Mesodermal cell (in vitro differentiated cells): ENCODE data around the gene ZC3H7A.

ENCODE experiments used
- H3K27ac ChIP-seq: 2 replicates; pipeline ENCODE4 v1.7.0; 2013; ENCODE audit warnings: mild to moderate bottlenecking, low read depth, low read length, moderate library complexity; ENCODE audit not compliant: severe bottlenecking
- H3K36me3 ChIP-seq: 2 replicates; pipeline ENCODE4 v1.7.1; 2013; ENCODE audit warnings: mild to moderate bottlenecking, low read length, moderate library complexity; ENCODE audit not compliant: control insufficient read depth, insufficient read depth
- H3K4me1 ChIP-seq: one replicate; pipeline ENCODE4 v1.7.1; 2013; ENCODE audit warnings: mild to moderate bottlenecking, low read length; ENCODE audit not compliant: insufficient read depth, control insufficient read depth, poor library complexity, severe bottlenecking
- H3K4me3 ChIP-seq: 2 replicates; pipeline ENCODE4 v1.7.0; 2013; ENCODE audit warnings: low read length, control low read depth, mild to moderate bottlenecking; ENCODE audit not compliant: insufficient read depth, poor library complexity, severe bottlenecking; ENCODE audit errors: extremely low read depth
- H3K9me3 ChIP-seq: 2 replicates; pipeline ENCODE4 v1.7.1; 2013; ENCODE audit warnings: mild to moderate bottlenecking, low read length, moderate library complexity; ENCODE audit not compliant: control insufficient read depth
- WGBS, 2 experiments: methylation state at CpG; one replicate each; pipeline ENCODE4 v1.1.5; 2013; ENCODE audit warnings: missing lambda C conversion rate in 2 of 2; ENCODE audit not compliant: insufficient coverage in 2 of 2; 5-methylcytosine and 5-hydroxymethylcytosine counted together

Gene ZC3H7A

DNA sequence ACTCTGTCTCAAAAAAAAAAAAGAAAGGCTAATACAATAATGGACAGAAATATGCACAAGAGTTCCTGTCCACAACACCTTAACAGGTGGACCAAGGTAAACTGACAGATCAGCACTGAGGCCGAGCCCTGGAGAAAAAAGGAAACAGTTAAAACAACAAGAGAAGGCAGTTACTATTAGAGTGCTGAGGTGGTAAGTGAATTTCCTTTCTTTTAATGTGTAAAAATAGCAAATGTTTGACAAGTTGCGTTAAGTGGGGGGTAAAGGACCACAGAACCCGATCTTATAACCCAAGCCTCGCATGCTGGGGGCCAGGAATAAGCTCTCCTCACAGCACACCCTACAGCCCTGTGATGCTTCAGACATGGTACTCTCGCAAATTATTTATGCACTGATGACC is 79.2 kb downstream of the ZC3H7A start:
- 40 to 75% methylated on average over 2 to 5 of the region's 5 CpGs for WGBS, 2 experiments
- H3K27ac ChIP-seq, result no peak overlapping the region
- H3K4me3 ChIP-seq, result no peak overlapping the region
- no peaks in the 10 kb centered on the region for H3K4me1 ChIP-seq
- peaks cover 60% of the 10 kb centered on the region for H3K36me3 ChIP-seq
- H3K9me3 ChIP-seq, result no peaks in the 10 kb centered on the region

DNA sequence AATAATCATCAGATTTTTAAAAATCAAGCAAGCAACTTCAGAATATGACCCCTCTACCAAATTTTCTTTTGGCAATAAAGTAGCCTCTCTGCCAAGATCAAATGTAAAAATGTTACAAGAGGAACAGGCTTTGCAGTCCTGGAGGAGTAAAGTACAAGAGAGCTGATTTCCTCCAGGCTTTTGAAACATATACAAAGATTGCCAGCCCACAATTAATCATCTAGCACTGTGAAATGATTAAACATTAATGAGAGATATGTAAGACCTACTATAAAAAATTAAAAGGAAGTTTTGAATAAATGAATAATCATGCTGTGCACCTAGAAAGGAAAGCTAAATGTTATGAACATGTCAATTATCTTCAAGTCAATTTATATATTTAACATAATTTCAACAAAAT is 80.7 kb downstream of the ZC3H7A start:
- no peaks in the 10 kb centered on the region for H3K9me3 ChIP-seq
- H3K4me3 ChIP-seq, result no peak overlapping the region
- no peak overlapping the region for H3K27ac ChIP-seq
- H3K36me3 ChIP-seq, result peaks cover 59% of the 10 kb centered on the region
- H3K4me1 ChIP-seq, result no peaks in the 10 kb centered on the region

DNA sequence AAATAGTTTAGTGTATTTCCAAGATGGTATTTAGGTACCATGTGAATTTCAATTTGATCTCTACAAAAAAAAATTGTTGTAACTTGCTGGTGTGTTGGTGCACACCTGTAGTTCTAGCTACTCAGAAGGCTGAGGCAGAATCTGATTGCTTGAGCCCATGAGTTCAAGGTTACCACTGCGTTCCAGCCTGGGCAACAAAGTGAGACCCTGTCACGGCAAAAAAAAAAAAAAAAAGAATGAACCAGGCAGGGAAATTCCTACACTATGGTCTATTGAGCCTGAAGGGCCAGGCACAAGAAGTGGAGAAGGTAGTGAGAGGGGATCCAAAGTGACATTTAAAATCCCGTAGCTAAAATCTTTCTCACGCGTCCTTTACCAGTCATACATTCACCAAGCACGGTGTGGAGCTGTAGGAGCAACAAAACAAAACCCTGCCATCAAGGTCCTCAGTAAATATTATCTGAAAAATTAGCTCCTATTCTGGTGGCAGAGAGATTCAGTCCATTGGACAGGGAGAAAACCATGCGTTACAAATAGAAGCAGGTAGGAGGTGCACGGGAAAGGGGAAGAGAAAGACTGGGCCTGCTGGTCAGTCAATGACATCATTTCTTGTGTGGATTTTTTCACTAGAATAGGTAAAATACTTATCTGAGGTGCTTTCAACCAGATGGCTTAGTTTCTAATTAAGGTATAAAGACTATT is 81.7 kb downstream of the ZC3H7A start:
- no peaks in the 10 kb centered on the region for H3K9me3 ChIP-seq
- no peak overlapping the region for H3K4me3 ChIP-seq
- H3K27ac ChIP-seq, result no peak overlapping the region
- peaks cover 56% of the 10 kb centered on the region for H3K36me3 ChIP-seq
- no peaks in the 10 kb centered on the region for H3K4me1 ChIP-seq
- 86 to 91% methylated on average over 4 to 5 of the region's 8 CpGs for WGBS, 2 experiments

DNA sequence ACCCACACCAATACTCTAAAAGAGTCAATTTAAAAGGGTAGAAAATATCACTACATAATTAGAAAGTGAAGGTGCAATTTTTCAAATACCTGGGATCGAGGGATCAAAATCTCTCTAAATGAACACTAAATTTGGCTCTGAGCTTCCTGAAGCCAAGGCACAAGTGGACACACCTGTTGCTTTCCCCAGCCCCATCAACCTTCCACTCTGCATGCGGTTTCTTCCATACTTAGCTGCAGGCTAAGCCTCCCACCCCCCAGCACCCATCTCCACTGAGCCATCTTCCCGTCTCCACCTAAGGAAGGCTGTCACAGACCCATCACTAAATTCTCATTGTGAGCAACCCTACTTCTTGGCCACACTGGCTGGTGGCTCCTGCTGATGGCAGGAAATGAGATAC is 84.9 kb downstream of the ZC3H7A start:
- Histone ChIP-seq H3K4me3 (no peak overlapping the region), H3K36me3 (peaks cover 58% of the 10 kb centered on the region), H3K4me1 (no peaks in the 10 kb centered on the region), H3K27ac (no peak overlapping the region), H3K9me3 (no peaks in the 10 kb centered on the region)
- WGBS, 2 experiments, result 100% methylated on average over 2 to 3 of the region's 3 CpGs

DNA sequence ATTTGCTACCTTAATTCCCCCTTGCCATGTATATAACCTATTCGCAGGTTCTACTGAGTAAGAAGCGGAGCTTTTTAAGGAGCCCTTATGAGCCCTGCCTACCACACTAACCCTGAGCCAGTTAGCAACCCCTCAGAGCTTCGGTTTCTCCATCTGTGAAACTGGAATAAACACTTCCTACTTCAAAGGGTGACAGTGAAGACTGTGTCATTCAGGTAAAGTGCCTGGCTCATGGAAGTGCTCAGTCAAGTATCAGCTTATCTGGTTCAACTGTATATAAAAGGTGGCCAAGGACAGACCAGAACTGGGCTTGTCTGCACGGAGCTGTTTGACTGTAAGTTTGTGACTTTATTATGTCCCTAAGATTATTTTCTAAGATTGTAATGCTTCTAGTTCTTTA is 85.4 kb downstream of the ZC3H7A start:
- 93 to 100% methylated on average over 2 of the region's 4 CpGs for WGBS, 2 experiments

DNA sequence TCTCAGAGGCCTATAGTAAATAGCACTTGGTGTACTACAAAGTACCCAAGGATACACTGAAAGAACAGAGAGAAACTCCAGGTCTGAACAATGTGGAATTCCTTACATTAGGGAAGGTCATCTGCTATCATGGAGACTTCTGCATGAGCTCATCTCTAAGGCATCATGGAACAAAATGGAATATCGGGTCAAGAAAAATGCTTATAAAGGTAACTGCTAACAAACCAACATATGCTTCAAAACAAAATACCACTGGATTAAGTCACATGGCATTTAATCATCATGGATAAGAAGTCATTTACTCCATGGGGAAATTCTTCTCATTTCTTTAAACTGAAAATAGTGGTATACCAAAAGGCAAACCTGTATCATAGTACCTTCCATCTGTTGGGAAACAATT is 88.6 kb downstream of the ZC3H7A start:
- WGBS, 2 experiments, result 100% methylated on average over 1 of the region's 1 CpG; no CpG with 5 or more reads in 1 of the 2 experiments
- Histone ChIP-seq H3K9me3 (no peaks in the 10 kb centered on the region), H3K27ac (no peak overlapping the region), H3K36me3 (peaks cover 57% of the 10 kb centered on the region), H3K4me3 (no peak overlapping the region), H3K4me1 (no peaks in the 10 kb centered on the region)

More for the DNA sequence above, 85.4 kb downstream of the ZC3H7A start:
- H3K9me3 ChIP-seq, result no peaks in the 10 kb centered on the region
- no peak overlapping the region for H3K27ac ChIP-seq
- peaks cover 61% of the 10 kb centered on the region for H3K36me3 ChIP-seq
- H3K4me3 ChIP-seq, result no peak overlapping the region
- H3K4me1 ChIP-seq, result no peaks in the 10 kb centered on the region

DNA sequence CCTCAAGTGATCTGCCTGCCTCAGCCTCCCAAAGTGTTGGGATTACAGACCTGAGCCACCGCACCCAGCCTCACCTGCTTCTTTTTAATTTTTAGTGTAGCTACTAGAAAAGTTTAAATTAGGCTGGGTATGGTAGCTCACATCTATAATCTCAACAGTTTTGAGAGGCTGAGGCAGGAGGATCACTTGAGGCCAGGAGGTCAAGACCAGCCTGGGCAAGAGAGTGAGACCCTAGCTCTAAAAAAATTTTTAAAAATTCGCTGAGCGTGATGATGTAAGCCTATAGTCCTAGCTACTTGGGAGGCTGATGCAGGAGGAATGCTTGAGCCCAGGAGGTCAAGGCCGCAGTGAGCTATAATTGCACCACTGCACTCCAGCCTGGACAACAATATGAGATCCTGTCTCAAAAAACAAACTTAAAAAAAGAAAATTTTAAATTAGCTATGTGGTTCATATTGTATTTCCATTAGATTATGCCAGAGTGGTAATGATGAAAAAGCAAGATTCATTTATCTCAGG is 89.3 kb downstream of the ZC3H7A start:
- peaks cover 61% of the 10 kb centered on the region for H3K36me3 ChIP-seq
- no peaks in the 10 kb centered on the region for H3K9me3 ChIP-seq
- H3K4me1 ChIP-seq, result no peaks in the 10 kb centered on the region
- WGBS, 2 experiments, result 100% methylated on average over 2 to 3 of the region's 4 CpGs
- H3K4me3 ChIP-seq, result no peak overlapping the region
- no peak overlapping the region for H3K27ac ChIP-seq

DNA sequence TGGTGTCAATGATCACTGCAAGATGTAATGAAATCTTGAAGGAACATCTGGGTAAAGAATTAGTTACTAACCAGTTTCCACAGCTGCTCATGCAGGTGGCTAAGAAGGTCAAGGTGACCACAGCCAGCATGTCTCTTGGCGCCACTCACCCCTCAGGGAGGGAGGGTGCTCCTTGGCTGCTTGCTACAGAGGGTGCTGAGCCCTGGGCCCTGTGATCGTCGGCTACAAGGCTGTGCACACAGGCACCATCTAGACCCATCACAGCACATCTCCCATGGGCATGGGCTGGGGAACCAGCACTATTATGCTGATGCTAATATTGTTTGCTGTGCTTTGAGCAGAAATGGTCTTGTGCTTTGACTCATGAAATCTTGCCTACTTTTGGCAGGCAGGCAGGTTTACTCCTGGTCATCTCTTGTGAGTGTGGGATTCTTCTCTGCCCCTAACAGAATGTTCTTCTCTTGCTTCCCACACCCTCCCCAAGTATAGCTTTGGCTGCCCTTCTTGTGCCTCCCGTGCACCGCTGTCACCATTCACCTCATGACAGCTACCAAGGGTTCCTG is 90.8 kb downstream of the ZC3H7A start:
- H3K4me1 ChIP-seq, result no peaks in the 10 kb centered on the region
- WGBS, 2 experiments, result 100% methylated on average over 2 to 3 of the region's 5 CpGs

DNA sequence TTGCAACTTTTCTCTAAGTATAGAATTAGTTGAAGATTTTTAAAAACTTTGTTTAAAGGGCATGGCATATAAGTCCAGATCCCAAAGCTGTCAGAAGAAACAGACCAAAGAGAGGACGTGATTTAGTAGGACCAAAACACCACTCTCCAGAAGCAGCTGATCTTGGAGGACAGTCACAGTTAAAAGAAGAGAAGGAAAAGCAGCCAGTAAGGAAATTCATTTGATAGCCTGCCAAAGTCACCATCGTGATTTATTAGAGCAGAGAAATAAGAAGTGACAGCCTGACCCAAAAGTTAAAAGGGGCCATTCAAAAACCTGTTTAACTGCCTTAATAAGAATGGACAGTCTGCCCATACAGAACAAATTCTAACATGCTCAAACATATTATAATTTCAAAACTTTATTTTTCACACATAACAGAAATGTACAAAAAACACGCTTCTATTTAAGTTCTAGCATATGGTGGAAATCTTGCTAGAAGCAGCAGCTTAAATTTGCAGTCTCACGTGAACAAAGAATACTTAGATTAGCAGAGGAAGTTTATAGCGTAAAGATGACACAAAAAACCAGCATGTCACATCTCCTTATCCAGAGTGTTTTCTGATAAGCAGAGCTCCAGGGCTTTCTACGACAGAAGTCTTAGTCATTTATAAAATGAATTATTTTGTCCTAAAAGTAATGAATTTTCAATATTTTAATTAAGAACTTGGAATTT is 91.6 kb downstream of the ZC3H7A start:
- WGBS, 2 experiments, result 93 to 95% methylated on average over 2 of the region's 6 CpGs
- H3K36me3 ChIP-seq, result peaks cover 66% of the 10 kb centered on the region

More for the DNA sequence above, 90.8 kb downstream of the ZC3H7A start:
- no peaks in the 10 kb centered on the region for H3K9me3 ChIP-seq
- peaks cover 63% of the 10 kb centered on the region for H3K36me3 ChIP-seq
- H3K27ac ChIP-seq, result no peak overlapping the region
- no peak overlapping the region for H3K4me3 ChIP-seq

More for the DNA sequence above, 91.6 kb downstream of the ZC3H7A start:
- no peak overlapping the region for H3K27ac ChIP-seq
- no peaks in the 10 kb centered on the region for H3K4me1 ChIP-seq
- no peaks in the 10 kb centered on the region for H3K9me3 ChIP-seq
- no peak overlapping the region for H3K4me3 ChIP-seq
